Choroid plexus epithelial cell (primary cell): ENCODE measurements around the gene CEACAM7.
"Not testable (repeated sequence)": the region's sequence is repeated elsewhere in the genome, so short reads cannot be mapped to it uniquely, and the experiment has no call there.

ENCODE experiments used
- DNase-seq: peaks from one replicate; pipeline ENCODE4 v3.0.0-alpha.2; 2010; ENCODE audit warnings: low read depth
- H3K4me3 ChIP-seq: 2 replicates; pipeline ENCODE4 v1.5.1; 2011; ENCODE audit warnings: low read depth, mild to moderate bottlenecking, control low read depth, low read length, moderate library complexity
- CTCF ChIP-seq: conservative IDR thresholded peaks from 2 replicates; pipeline ENCODE4 v1.5.1; 2011; ENCODE audit warnings: low read depth, mild to moderate bottlenecking, control low read depth, inconsistent platforms, low read length, moderate library complexity

The CEACAM7 gene

DNA sequence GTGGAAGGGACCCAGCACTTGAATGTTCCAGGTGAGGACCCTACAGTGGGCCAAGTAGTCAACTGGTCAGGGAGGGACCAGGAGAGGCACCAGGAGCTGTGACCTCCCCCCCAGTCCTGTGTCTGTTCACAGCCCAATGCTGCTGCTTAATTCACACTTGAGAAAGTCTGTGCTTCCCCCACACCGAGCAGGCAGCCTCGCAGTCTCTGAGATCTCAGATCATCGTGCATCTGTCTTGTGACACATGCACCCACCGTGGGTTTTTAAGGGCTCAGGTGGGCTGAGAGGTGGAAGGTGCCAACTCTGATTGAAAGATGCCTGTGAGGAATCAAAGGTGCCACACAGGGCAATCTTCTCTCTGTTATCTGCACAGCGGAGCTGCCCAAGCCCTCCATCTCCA, 26.5 kb upstream of the CEACAM7 start:
- no peak for DNase-seq
- no peak for TF ChIP-seq CTCF
- no peak overlapping the region for H3K4me3 ChIP-seq

DNA sequence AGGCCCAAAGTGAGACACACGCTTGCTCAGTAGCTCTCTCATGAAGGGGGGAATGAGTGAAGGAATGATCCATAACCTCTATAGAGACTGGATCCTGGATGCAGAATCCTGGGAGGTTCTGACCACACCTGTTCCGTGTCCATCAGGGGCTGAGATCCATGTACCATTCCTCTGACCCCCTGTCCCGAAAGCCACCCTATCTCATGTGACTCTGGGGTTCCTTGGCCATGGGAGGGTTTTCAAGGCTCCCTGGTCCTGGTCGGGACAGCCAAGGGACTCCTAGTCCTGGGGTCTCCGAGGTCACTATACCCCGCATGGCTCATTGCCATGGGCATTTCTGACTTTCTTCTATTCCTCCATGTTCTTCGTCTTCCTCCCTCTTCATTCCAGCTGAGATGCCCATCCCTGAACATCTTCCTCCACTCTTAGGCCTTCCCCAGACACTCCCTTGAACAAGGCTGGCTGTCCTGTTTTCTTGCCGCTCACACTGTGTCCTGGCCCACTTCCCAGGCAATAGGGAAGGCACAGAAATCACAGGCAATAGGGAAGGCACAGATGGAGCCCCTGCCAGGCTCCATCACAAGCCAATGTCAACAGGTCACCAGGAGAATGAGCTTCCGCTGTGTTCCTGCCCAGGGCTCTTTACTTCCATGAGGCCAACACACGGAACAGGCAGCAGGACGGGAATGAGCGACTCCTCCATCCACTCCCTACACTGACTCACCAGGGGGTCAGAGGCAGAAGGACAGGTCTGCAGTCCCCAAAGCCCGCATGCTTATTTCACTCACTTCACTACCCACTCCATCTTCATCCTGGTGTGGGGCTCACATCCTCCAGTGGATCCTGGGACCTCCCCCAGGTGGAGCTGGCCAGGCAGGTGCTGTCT, 23.5 kb upstream of the CEACAM7 start:
- TF ChIP-seq CTCF = no peak
- H3K4me3 ChIP-seq = no peak overlapping the region
- no peak for DNase-seq

GRCh38 chr19:41709951-41710645, 22.0 kb upstream of the CEACAM7 start:
- no peak for TF ChIP-seq CTCF
- DNase-seq = no peak
- H3K4me3 ChIP-seq = no peak overlapping the region

DNA sequence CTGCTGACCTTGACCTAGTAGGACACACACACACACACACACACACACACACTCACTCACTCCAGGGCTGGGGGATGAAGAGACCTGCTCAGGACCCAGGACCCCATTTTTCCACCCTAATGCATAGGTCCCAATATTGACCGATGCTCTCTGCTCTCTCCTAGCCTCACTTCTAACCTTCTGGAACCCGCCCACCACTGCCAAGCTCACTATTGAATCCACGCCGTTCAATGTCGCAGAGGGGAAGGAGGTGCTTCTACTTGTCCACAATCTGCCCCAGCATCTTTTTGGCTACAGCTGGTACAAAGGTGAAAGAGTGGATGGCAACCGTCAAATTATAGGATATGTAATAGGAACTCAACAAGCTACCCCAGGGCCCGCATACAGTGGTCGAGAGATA, 21.4 kb upstream of the CEACAM7 start:
- not testable (repeated sequence) for H3K4me3 ChIP-seq, DNase-seq

- no peak for TF ChIP-seq CTCF
- no peak within 1 kb of the TSS for H3K4me3 ChIP-seq
- no peak for DNase-seq
Observed at GRCh38 chr19:41708481-41708880, 20.4 kb upstream of the CEACAM7 start, which contains the start of gene CEACAM5. TSS of gene CEACAM5 (plus strand) at chr19:41708626. CDS start at chr19:41708732, 106 bp downstream.

DNA sequence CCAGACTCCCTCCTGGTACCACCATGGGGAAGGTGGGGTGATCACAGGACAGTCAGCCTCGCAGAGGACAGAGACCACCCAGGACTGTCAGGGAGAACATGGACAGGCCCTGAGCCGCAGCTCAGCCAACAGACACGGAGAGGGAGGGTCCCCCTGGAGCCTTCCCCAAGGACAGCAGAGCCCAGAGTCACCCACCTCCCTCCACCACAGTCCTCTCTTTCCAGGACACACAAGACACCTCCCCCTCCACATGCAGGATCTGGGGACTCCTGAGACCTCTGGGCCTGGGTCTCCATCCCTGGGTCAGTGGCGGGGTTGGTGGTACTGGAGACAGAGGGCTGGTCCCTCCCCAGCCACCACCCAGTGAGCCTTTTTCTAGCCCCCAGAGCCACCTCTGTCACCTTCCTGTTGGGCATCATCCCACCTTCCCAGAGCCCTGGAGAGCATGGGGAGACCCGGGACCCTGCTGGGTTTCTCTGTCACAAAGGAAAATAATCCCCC, 19.9 kb upstream of the CEACAM7 start:
- no peak for DNase-seq
- H3K4me3 ChIP-seq = no peak overlapping the region
- TF ChIP-seq CTCF = no peak

DNA sequence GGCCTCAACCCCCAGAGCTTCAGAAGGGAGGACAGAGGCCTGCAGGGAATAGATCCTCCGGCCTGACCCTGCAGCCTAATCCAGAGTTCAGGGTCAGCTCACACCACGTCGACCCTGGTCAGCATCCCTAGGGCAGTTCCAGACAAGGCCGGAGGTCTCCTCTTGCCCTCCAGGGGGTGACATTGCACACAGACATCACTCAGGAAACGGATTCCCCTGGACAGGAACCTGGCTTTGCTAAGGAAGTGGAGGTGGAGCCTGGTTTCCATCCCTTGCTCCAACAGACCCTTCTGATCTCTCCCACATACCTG, 19.4 kb upstream of the CEACAM7 start:
- TF ChIP-seq CTCF = no peak
- DNase-seq = no peak
- no peak overlapping the region for H3K4me3 ChIP-seq
